ENCODE measurements around the gene RAMP3. TPM values are rescaled to one million over a fixed set of nuclear protein-coding genes. Genes with fewer than 3 reads are reported as not detected.

RAMP3 gene
- total RNA-seq, 1 donor from 2014 or later, result 586 TPM

DNA sequence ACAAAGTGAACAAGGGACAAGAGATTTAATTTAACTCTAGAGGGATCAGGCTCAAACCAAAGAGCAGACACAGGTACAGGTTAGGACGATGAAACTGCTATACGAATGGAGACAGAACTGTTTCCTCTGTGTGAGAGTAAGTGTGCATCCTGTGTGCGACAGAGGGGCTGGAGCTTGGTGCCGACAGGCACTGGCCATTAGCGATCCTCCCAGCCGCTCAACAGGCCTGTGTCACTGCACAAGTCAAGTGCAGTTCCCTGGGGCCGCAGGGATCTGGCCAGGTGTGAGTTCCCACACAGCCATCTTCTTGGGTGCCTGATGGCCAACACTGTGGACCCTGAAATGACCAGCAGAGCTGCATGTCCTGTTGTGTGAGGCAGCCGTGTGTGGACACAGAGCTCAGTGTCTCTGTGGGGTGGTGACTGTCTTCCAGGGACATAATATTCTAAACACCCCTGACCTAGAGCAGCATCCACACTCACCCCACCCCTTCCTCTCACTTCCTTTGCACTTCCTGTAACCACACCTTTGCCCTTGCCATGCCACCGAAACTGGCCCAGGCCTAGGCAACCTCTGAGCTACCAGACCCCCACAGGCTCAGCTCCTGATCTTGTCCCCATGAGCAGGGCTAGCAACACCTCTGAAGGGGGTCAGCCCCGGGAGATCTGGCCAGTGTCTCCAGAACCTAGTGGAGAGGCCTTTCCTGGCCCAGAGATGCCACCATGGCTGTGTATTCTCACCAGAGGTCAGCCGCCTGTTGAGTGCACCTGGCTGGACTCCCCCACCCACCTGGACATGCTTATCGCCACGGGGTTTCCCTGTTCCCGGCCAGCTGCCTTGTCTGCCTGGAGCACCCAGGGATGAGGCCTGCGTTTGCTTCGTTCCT is 34.4 kb upstream of the RAMP3 start:
- DNase-seq (ENCODE audit: low spot score in 2 of 2), result no peak
- Histone ChIP-seq H3K27ac (no peak overlapping the region), H3K4me3 (no peak overlapping the region)

DNA sequence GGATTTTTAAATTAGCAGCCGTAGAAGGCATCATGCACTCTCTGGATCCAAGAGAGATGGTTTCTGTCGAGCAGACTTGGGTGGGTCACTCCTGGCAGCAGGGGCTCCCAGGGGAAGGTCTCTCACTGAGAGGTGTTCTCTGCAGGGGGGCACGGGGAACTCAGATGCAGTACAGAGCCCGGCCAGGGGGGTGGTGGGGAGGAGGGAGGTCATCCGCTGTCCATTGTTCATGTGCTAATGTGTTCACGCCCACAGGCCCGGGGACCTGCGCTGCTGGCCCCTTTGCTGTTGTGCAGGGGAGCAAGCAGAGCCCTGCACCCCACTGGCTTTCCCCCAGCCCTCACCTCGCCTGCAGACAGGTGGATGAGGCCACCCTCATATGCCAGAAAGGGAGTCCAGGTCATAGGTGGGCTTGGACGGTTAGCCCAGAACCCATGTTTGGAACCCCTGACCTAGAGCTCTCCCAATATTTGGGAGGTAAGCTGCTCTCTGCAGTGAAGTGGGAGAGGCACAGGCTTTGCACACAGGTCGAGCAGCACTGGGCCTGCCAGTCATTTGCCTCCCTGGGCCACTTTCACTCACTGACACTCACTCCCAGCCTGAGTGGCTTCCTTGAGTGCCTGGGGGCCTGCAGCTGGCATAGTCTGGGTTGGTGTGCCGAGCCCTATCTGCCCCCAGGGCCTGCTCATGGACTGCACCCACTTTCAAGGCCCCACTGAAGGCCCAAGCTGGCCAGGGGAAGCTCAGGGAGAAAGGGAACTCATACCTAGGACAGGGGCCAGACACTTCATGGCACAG is 33.5 kb upstream of the RAMP3 start:
- intact Hi-C loops (cut with DNase I), result no loop called here
- Histone ChIP-seq H3K4me1 (no peaks in the 10 kb centered on the region), H3K27ac (no peak overlapping the region), H3K9me3 (no peaks in the 10 kb centered on the region), H3K36me3 (no peaks in the 10 kb centered on the region), H3K27me3 (no peaks in the 10 kb centered on the region), H3K4me3 (no peak overlapping the region)
- no peak for DNase-seq (ENCODE audit: low spot score in 2 of 2)
- TF ChIP-seq, protein P1, sequence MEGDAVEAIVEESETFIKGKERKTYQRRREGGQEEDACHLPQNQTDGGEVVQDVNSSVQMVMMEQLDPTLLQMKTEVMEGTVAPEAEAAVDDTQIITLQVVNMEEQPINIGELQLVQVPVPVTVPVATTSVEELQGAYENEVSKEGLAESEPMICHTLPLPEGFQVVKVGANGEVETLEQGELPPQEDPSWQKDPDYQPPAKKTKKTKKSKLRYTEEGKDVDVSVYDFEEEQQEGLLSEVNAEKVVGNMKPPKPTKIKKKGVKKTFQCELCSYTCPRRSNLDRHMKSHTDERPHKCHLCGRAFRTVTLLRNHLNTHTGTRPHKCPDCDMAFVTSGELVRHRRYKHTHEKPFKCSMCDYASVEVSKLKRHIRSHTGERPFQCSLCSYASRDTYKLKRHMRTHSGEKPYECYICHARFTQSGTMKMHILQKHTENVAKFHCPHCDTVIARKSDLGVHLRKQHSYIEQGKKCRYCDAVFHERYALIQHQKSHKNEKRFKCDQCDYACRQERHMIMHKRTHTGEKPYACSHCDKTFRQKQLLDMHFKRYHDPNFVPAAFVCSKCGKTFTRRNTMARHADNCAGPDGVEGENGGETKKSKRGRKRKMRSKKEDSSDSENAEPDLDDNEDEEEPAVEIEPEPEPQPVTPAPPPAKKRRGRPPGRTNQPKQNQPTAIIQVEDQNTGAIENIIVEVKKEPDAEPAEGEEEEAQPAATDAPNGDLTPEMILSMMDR (IDR thresholded peaks at IDR 0.05), result no peak

More for the DNA sequence above, 34.4 kb upstream of the RAMP3 start:
- TF ChIP-seq, protein P1 (IDR thresholded peaks at IDR 0.05), result no peak
- no peaks in the 10 kb centered on the region for H3K36me3 ChIP-seq
- H3K27me3 ChIP-seq, result no peaks in the 10 kb centered on the region
- intact Hi-C loops (cut with DNase I), result no loop called here
- no peaks in the 10 kb centered on the region for H3K4me1 ChIP-seq
- H3K9me3 ChIP-seq, result no peaks in the 10 kb centered on the region

- DNase-seq (ENCODE audit: low spot score in 2 of 2), result no peak
- intact Hi-C loops (cut with DNase I), result no loop called here
- Histone ChIP-seq H3K27ac (no peak overlapping the region), H3K4me1 (no peaks in the 10 kb centered on the region), H3K4me3 (no peak overlapping the region), H3K27me3 (no peaks in the 10 kb centered on the region), H3K9me3 (no peaks in the 10 kb centered on the region), H3K36me3 (no peaks in the 10 kb centered on the region)
- TF ChIP-seq, protein P1 (IDR thresholded peaks at IDR 0.05), result no peak
These were observed 32.2 kb upstream of the RAMP3 start for GRCh38 chr7:45125193-45125904.

GRCh38 chr7:45126201-45126600 is 31.4 kb upstream of the RAMP3 start:
- H3K36me3 ChIP-seq, result no peaks in the 10 kb centered on the region
- H3K27me3 ChIP-seq, result no peaks in the 10 kb centered on the region
- intact Hi-C loops (cut with DNase I), result no loop called here
- H3K4me1 ChIP-seq, result no peaks in the 10 kb centered on the region
- DNase-seq (ENCODE audit: low spot score in 2 of 2), result no peak
- no peaks in the 10 kb centered on the region for H3K9me3 ChIP-seq
- H3K4me3 ChIP-seq, result no peak overlapping the region
- TF ChIP-seq, protein P1 (IDR thresholded peaks at IDR 0.05), result no peak
- no peak overlapping the region for H3K27ac ChIP-seq

- no peaks in the 10 kb centered on the region for H3K36me3 ChIP-seq
- no peaks in the 10 kb centered on the region for H3K27me3 ChIP-seq
- TF ChIP-seq, protein P1 (IDR thresholded peaks at IDR 0.05), result no peak
- DNase-seq (ENCODE audit: low spot score in 2 of 2), result no peak
- no peaks in the 10 kb centered on the region for H3K4me1 ChIP-seq
- no peak overlapping the region for H3K27ac ChIP-seq
- intact Hi-C loops (cut with DNase I), result no loop called here
- no peaks in the 10 kb centered on the region for H3K9me3 ChIP-seq
- H3K4me3 ChIP-seq, result no peak overlapping the region
These were observed 30.7 kb upstream of the RAMP3 start for GRCh38 chr7:45126920-45127319.

All from ascending aorta (tissue), 2 donors.